ENCODE results near the gene MS4A3. TPM values are rescaled to one million over a fixed set of nuclear protein-coding genes. Genes with fewer than 3 reads are reported as not detected.

Gene MS4A3
- total and polyA plus RNA-seq, 10 of the 15 experiments (the other 5 are each of a cell fraction or from before 2014, with no cell fraction given), result 0.13 TPM; not detected in 9

DNA sequence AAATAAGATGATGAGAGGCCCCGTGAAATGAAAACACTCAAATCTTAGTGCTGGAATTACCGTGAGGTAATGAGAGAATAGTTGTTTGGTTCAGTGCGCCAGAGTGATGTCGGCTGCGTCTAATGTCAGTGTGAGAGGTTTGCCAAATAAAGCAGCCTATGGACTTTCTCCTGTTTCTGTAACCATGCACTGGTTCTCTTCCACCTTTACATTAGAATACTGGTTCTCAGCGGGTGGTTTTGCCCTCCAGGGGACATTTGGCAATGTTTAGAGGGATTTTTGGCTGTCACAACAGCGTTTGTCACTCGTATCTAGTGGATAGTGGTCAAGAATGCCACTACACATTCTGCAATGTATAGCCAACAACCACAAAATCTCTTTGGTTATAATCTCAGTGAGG is 38.4 kb upstream of the MS4A3 start:
- no peak for DNase-seq (ENCODE audit: low read depth, low spot score)
- ATAC-seq, result no peak
- no peaks in the 10 kb centered on the region for H4K20me1 ChIP-seq (ENCODE audit: control insufficient read depth, insufficient read depth)
- no peaks in the 10 kb centered on the region for H3K36me3 ChIP-seq (ENCODE audit: control insufficient read depth in 2 of 2, insufficient read depth in 2 of 2, low read length in 1 of 2)
- no peak overlapping the region for H3K27ac ChIP-seq (ENCODE audit: control insufficient read depth, insufficient read depth)
- no peak overlapping the region for H2AFZ ChIP-seq (ENCODE audit: control insufficient read depth, low read depth, low read length)
- ChIA-PET SMC1A (ENCODE audit: uncharacterized antibody, unreplicated experiment) (no interaction called here), RAD21 (ENCODE audit: unreplicated experiment) (no interaction called here), POLR2A (no interaction called here), CTCF (no interaction called here)
- H3K79me2 ChIP-seq (ENCODE audit: control insufficient read depth, insufficient read depth, low read length), result no peaks in the 10 kb centered on the region
- intact Hi-C loops (cut with micrococcal nuclease; ENCODE audit: unreplicated experiment), result no loop called here
- no peak overlapping the region for H3K4me2 ChIP-seq (ENCODE audit: control insufficient read depth, insufficient read depth)
- in situ Hi-C loops (cut with MboI), result no loop called here
- FAIRE-seq, result no peak
- H3K9ac ChIP-seq (ENCODE audit: control insufficient read depth, insufficient read depth, low read length), result no peak overlapping the region
- no peaks in the 10 kb centered on the region for H3K4me1 ChIP-seq (ENCODE audit: control insufficient read depth, insufficient read depth, low read length)
- 43% methylated on average over 8 of the region's 8 CpGs for WGBS (ENCODE audit: insufficient coverage, insufficient replicate concordance, low lambda C conversion rate, missing lambda C conversion rate)
- H3K27me3 ChIP-seq (replicated peaks in 1 of 2; ENCODE audit: control insufficient read depth in 2 of 2, insufficient read depth in 2 of 2, low read length in 1 of 2), result no peaks in the 10 kb centered on the region
- no peak overlapping the region for H3K4me3 ChIP-seq
- no peaks in the 10 kb centered on the region for H3K9me3 ChIP-seq (replicated peaks; ENCODE audit: control insufficient read depth, insufficient read depth, low read length)
- no TSS peak for BruUV-seq (replicated peaks)
- TF ChIP-seq YY1 (IDR thresholded peaks at IDR 0.05; ENCODE audit: low read depth, low read length) (no peak), BHLHE40 (IDR thresholded peaks at IDR 0.05; ENCODE audit: borderline replicate concordance in 1 of 2, low read depth in 2 of 2, low read length in 1 of 2) (no peak), ZNF384 (IDR thresholded peaks at IDR 0.05; ENCODE audit: borderline replicate concordance, low read depth, low read length) (no peak), MYB (IDR thresholded peaks at IDR 0.05; ENCODE audit: borderline replicate concordance, low read depth, low read length) (no peak), NFYA (IDR thresholded peaks at IDR 0.05; ENCODE audit: borderline replicate concordance, low read depth, low read length) (no peak), IKZF1 (conservative IDR thresholded peaks at IDR 0.05) (no peak), RAD21 (IDR thresholded peaks at IDR 0.05; ENCODE audit: insufficient read depth, low read depth, low read length) (no peak), PML (IDR thresholded peaks at IDR 0.05; ENCODE audit: low read length) (no peak), HDAC6 (IDR thresholded peaks at IDR 0.05; ENCODE audit: unreplicated experiment) (no peak), TCF12 (IDR thresholded peaks at IDR 0.05; ENCODE audit: low read depth, low read length) (no peak), NR2F1 (conservative IDR thresholded peaks at IDR 0.05) (no peak), RUNX3 (IDR thresholded peaks at IDR 0.05; ENCODE audit: low read length) (no peak), POLR2AphosphoS5 (IDR thresholded peaks at IDR 0.05; ENCODE audit: low read length) (no peak), FOXK2 (IDR thresholded peaks at IDR 0.05) (no peak), STAT3 (IDR thresholded peaks at IDR 0.05; ENCODE audit: low read depth, low read length) (no peak)
- TF ChIP-seq, protein P1, sequence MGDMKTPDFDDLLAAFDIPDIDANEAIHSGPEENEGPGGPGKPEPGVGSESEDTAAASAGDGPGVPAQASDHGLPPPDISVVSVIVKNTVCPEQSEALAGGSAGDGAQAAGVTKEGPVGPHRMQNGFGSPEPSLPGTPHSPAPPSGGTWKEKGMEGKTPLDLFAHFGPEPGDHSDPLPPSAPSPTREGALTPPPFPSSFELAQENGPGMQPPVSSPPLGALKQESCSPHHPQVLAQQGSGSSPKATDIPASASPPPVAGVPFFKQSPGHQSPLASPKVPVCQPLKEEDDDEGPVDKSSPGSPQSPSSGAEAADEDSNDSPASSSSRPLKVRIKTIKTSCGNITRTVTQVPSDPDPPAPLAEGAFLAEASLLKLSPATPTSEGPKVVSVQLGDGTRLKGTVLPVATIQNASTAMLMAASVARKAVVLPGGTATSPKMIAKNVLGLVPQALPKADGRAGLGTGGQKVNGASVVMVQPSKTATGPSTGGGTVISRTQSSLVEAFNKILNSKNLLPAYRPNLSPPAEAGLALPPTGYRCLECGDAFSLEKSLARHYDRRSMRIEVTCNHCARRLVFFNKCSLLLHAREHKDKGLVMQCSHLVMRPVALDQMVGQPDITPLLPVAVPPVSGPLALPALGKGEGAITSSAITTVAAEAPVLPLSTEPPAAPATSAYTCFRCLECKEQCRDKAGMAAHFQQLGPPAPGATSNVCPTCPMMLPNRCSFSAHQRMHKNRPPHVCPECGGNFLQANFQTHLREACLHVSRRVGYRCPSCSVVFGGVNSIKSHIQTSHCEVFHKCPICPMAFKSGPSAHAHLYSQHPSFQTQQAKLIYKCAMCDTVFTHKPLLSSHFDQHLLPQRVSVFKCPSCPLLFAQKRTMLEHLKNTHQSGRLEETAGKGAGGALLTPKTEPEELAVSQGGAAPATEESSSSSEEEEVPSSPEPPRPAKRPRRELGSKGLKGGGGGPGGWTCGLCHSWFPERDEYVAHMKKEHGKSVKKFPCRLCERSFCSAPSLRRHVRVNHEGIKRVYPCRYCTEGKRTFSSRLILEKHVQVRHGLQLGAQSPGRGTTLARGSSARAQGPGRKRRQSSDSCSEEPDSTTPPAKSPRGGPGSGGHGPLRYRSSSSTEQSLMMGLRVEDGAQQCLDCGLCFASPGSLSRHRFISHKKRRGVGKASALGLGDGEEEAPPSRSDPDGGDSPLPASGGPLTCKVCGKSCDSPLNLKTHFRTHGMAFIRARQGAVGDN (IDR thresholded peaks at IDR 0.05), result no peak
- TF ChIP-seq, protein P2, sequence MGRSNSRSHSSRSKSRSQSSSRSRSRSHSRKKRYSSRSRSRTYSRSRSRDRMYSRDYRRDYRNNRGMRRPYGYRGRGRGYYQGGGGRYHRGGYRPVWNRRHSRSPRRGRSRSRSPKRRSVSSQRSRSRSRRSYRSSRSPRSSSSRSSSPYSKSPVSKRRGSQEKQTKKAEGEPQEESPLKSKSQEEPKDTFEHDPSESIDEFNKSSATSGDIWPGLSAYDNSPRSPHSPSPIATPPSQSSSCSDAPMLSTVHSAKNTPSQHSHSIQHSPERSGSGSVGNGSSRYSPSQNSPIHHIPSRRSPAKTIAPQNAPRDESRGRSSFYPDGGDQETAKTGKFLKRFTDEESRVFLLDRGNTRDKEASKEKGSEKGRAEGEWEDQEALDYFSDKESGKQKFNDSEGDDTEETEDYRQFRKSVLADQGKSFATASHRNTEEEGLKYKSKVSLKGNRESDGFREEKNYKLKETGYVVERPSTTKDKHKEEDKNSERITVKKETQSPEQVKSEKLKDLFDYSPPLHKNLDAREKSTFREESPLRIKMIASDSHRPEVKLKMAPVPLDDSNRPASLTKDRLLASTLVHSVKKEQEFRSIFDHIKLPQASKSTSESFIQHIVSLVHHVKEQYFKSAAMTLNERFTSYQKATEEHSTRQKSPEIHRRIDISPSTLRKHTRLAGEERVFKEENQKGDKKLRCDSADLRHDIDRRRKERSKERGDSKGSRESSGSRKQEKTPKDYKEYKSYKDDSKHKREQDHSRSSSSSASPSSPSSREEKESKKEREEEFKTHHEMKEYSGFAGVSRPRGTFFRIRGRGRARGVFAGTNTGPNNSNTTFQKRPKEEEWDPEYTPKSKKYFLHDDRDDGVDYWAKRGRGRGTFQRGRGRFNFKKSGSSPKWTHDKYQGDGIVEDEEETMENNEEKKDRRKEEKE (IDR thresholded peaks at IDR 0.05), result no peak
- TF ChIP-seq, protein P3, sequence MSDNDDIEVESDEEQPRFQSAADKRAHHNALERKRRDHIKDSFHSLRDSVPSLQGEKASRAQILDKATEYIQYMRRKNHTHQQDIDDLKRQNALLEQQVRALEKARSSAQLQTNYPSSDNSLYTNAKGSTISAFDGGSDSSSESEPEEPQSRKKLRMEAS (IDR thresholded peaks at IDR 0.05; ENCODE audit: low read depth, low read length), result no peak

All from GM12878 (cell line).